AG20443 (cell line): ENCODE results near the gene RPS25.
A peak's percentile ranks its signal among the peaks of the same experiment; 100 is the strongest.
"Not testable (repeated sequence)": the region's sequence is repeated elsewhere in the genome, so short reads cannot be mapped to it uniquely, and the experiment has no call there.

Experiments used
- DNase-seq: peaks from one replicate; pipeline ENCODE4 v3.0.0; 2012; ENCODE audit warnings: low spot score, mixed read lengths

RPS25 gene

GRCh38 chr11:119039471-119039870 lies 21.3 kb upstream of the RPS25 start:
- DNase-seq = not testable (repeated sequence)

GRCh38 chr11:119038884-119039283 lies 20.7 kb upstream of the RPS25 start:
- no peak for DNase-seq

- no peak for DNase-seq
These were observed 16.7 kb upstream of the RPS25 start for GRCh38 chr11:119034813-119035212.

DNA sequence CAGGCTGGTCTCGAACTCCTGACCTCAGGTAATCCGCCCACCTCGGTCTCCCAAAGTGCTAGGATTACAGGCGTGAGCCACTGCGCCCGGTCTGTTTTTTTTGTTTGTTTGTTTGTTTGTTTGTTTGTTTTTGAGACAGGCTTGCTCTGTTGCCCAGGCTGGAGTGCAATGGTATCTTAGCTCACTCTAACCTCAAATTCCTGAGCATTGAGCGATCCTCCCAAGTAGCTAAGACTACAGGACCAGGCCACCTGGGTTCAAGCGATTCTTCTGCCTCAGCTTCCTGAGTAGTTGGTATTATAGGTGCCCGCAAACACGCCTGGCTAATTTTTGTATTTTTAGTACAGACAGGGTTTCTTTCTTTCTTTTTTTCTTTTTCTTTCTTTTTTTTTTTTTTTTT lies 15.3 kb upstream of the RPS25 start:
- DNase-seq = not testable (repeated sequence)

DNA sequence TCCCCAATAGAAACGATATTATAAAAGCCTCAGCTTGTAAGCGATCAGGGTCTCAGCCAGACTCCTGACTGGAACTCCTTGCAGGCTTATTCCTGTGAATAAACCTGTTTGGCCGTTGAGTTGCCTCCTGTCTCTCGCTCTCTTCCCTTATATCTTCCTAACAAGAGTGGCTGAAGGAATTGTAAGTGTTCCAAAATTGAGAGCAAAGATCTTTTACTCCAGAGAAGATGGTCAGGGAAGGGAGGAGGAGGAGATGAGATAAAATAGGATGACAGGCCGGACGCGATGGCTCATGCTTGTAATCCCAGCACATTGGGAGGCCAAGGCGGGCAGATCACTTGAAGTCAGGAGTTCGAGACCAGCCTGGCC lies 13.8 kb upstream of the RPS25 start:
- DNase-seq = no peak

DNA sequence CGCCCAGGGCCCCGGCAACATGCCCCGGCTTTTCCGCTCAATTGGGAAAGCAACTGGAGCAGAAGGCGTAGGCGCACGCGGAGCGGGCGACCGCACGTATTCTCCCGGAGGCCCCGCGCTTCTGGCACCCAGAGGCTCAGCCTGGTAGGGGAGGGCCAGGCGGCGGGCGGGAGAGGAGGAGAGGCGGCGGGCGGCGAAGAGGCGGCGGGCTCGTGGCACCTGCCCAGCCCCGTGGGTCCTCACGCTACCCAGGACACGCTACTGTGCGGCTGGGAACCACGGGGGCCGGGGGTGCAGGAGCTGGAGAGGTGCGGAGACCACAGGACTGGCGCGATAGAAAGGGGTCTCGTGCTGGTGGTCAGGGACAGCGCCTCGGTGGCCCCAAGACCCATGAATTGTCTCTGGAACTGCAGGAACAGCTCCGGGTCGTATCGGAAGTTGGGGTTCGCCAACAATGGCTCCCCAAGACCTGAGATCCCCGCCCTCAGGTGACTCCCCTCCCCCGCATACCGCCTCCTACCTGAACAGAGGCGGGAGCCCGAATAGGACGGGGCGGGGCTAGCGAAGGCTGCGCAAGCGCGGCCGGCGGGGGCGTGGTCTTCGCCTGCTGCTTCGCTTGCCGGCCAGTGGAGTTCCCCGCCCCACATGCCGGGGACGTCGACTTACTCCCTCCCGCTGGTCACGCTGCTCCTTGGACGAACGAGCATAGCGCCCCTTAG lies 12.3 kb upstream of the RPS25 start, which contains the start of gene SLC37A4:
SLC37A4 (minus strand) TSS at position 549 of the 719 bp plus-strand sequence.
- DNase-seq = peak; percentile 99

GRCh38 chr11:119030029-119030328 lies 11.8 kb upstream of the RPS25 start:
- no peak for DNase-seq

DNA sequence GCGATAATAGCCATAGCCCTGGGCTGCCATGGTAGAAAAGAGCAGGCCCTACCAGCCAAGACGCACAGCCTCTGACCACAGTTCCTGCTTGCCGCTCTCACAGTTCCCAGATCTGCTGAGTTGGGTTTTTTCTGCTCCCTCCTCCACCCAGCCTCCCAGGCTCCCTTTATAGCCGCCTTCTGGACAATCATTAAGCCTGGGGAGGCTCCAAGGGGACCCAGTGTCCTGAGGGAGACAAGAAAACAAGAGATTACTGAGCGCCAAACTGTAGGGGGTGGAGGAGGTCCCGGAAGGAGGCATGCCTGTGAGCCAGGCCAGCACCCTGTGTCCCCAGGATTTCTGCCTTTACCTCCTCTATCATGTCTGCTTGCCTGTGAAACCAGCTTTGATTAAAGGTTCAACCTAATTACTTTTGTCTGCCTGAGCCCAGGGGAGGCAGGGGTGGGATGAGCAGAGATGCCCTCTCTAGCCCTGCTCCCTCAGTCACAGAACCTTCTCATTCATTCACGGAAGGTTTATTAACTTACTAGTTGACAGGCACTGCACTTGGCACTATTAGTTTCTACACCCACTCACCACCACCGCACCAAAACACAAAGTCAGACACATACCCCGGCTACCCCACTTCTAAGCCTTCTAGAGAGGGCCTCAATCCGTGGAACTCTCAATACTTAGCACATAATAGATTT lies 11.3 kb upstream of the RPS25 start:
- DNase-seq = no peak

DNA sequence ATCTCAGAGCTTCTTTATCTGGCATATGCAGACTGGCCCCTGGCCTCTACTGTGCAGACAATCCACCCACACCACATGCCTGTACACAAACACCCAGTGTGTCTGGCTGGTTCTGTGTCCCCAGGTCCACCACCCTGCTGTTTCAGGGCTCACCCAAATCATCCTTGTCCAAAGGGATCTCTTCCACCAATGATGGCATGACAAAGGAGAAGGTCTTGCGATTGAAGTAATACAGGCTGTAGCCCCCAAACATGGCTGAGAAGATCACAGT lies 10.9 kb upstream of the RPS25 start:
- no peak for DNase-seq

GRCh38 chr11:119028346-119029068 lies 10.4 kb upstream of the RPS25 start:
- DNase-seq = no peak

- no peak for DNase-seq
These were observed 9.6 kb upstream of the RPS25 start for GRCh38 chr11:119027561-119028345.

- no peak for DNase-seq
These were observed 8.8 kb upstream of the RPS25 start for GRCh38 chr11:119026970-119027369.

DNA sequence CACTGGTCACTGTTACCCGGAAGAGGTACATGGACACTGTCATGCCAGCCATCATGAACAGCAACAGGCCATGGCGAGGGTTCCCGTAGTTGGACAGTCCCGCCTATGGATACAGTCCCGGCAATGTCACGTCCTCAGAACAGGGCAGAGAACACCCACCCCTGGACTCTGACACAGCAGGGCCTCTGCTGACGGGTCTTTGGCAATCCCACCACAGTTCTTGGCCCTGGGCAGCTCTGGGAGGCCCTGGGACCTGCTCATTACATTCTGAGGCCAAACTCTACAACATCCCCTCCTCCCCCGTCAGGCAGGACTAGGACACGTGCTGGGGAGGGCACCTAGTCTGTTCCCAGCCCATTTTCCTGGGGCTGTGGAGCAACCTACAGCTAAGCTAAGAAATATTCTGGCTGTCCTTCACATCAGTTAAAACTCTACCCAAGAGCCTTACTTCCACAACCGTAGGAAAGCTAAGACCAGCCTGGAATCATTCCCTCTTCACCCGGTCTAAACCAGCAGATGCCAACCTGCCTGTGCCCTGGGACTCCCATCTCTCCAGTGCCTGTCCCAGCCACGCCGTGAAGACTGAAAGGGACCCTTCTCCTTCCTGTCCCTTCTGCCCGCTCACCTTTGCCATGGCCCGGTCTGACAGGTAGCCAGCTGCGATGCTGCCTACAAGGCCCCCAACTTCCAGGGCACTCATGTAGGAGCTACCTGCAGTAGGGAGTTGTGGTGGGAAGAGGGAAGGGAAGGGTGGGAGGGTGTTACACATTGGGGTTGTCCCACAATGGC lies 8.0 kb upstream of the RPS25 start:
- no peak for DNase-seq

- no peak for DNase-seq
These were observed 7.4 kb upstream of the RPS25 start for GRCh38 chr11:119025541-119025940.

- no peak for DNase-seq
These were observed 6.9 kb upstream of the RPS25 start for GRCh38 chr11:119025099-119025473.

GRCh38 chr11:119024430-119025098 lies 6.4 kb upstream of the RPS25 start:
- no peak for DNase-seq

GRCh38 chr11:119023741-119024140 lies 5.6 kb upstream of the RPS25 start:
- no peak for DNase-seq

DNA sequence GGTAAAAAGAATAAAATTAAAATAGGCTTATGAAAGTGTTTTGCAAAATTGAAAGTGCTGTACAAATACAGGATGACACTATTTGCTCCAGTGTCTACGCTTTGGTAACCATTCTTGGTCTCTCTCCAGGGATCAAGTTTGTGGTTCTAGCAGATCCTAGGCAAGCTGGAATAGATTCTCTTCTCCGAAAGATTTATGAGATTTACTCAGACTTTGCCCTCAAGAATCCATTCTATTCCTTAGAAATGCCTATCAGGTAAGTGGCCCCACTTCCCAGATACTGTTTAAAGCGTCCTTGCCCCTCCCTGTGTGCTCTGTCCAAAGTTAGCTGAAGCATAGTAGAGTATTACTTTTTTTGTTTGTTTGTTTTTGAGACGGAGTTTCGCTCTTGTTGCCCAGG lies 3.5 kb upstream of the RPS25 start:
- no peak for DNase-seq

- DNase-seq = no peak
These were observed 1.9 kb upstream of the RPS25 start for GRCh38 chr11:119019996-119020395.

DNA sequence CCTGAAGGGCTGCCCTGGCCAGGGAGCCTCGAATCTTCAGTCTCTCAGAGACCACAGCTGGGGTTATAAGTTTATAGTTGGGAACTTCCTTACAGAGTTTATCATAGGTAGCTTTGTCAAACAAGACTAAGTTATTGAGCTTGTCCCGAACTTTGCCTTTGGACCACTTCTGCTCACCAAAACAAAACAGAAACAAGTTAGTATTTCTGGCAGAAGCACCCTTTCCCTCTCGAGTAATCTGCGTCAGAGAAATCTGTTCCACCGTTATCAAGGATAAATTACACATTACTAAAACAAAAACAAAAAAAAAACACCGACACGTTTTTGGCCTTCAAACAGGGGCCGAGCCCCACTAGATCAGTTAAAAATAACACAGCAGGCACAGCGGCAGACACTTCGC lies 766 bp downstream of the RPS25 start:
- not testable (repeated sequence) for DNase-seq

DNA sequence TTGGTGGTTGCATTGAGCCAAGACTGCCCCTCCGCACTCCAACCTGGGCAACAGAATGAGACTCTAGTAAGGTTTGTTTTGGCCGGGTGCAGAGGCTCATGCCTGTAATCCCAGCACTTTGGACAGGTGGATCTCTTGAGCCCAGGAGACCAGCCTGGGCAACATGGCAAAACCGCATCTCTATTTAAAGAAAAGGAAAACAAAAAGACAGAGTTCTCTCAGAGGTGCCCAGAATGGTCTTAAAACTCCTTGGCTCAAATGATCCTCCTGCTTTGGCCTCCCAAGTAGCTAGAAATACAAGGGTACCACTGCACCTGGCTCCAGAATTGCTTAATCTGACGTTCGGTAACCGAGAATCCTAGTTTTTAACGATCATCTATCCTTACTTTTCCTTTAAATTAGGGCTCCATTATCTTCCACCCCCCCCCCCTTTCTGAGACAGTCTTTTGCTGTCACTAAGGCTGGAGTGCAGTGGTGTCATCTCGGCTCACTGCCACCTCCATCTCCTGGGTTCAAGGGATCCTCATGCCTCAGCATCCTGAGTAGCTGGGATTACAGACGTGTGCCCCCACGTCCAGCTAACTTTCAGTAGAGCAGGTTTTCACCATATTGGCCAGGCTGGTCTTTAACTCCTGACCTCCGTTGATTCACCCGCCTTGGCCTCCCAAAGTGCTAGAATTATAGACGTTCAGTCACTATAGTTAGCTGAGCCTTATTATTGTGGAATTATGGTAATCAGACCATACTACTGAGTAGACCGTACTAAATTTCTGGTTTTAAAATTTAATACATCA lies 1.7 kb downstream of the RPS25 start:
- DNase-seq = no peak
